Gastroesophageal sphincter (tissue), 4 donors: ENCODE data around the gene STK35. TPM values are rescaled to one million over a fixed set of nuclear protein-coding genes. Genes with fewer than 3 reads are reported as not detected.

ENCODE experiments used
- ATAC-seq: fragments of 150-250 bp; one replicate; pipeline ENCODE4 v1.9.1; 2016; ENCODE audit warnings: mild to moderate bottlenecking, moderate library complexity
- H3K27ac ChIP-seq, 4 donors: fragments of 200-600 bp; sonication (generic) in 3 of 4; 1 replicate in 3 of 4; 2 replicates in 1 of 4; pipeline ENCODE4 v1.5.1; 2016 to 2019
- H3K27me3 ChIP-seq: fragments of 200-600 bp; sonication (generic); one replicate; pipeline ENCODE4 v1.5.1; 2019
- H3K36me3 ChIP-seq, 2 donors: fragments of 200-600 bp; sonication (generic); one replicate each; pipeline ENCODE4 v1.5.1; 2019; ENCODE audit warnings: control low read depth in 1 of 2
- H3K4me1 ChIP-seq, 3 donors: fragments of 200-600 bp; sonication (generic); 1 replicate in 2 of 3; 2 replicates in 1 of 3; pipeline ENCODE4 v1.5.1; 2016 to 2019; ENCODE audit warnings: control low read depth in 2 of 3
- H3K4me3 ChIP-seq, 2 donors: fragments of 200-600 bp; sonication (generic); one replicate each; pipeline ENCODE4 v1.5.1; 2019; ENCODE audit warnings: mild to moderate bottlenecking in 1 of 2, moderate library complexity in 1 of 2
- H3K9me3 ChIP-seq, 3 donors: fragments of 200-600 bp; sonication (generic); one replicate each; pipeline ENCODE4 v1.5.1; 2017 to 2019; ENCODE audit warnings: control low read depth in 2 of 3
- EP300 ChIP-seq: sonication (generic); formaldehyde crosslinking; IDR thresholded peaks from one replicate; pipeline ENCODE4 v1.6.1; 2017; ENCODE audit warnings: antibody characterized with exemption, mild to moderate bottlenecking
- POLR2A ChIP-seq, 2 donors: fragments of 450-650 bp; IDR thresholded peaks; one replicate each; pipeline ENCODE4 v1.6.1; 2017; ENCODE audit warnings: antibody characterized with exemption in 2 of 2, mild to moderate bottlenecking in 2 of 2, moderate library complexity in 1 of 2
- POLR2AphosphoS5 ChIP-seq: sonication (generic); formaldehyde crosslinking; IDR thresholded peaks from one replicate; pipeline ENCODE4 v1.6.1; 2017; ENCODE audit warnings: antibody characterized with exemption
- WGBS, 2 donors: methylation state at CpG; one replicate each; pipeline ENCODE4 v1.1.5; 2018; ENCODE audit warnings: low coverage in 1 of 2; 5-methylcytosine and 5-hydroxymethylcytosine counted together
- total RNA-seq, 4 donors: library from RNA; depleted of rRNA; stranded (reverse); fragments of >200 nt; gene quantifications; one replicate each; pipeline ENCODE4 v1.1.0, GENCODE V29; 2016
- TF ChIP-seq, protein P1 (sequence below), 4 experiments: fragments of 200-600 bp in 2 of 4; fragments of 450-650 bp in 2 of 4; sonication (generic) in 1 of 4; IDR thresholded peaks; one replicate each; pipeline ENCODE4 v1.5.1; 2017 to 2019; ENCODE audit warnings: antibody characterized with exemption in 4 of 4, mild to moderate bottlenecking in 2 of 4, moderate library complexity in 2 of 4

Gene STK35
- total RNA-seq, 4 donors from 2014 or later, result 18.3 to 24.6 (median 20.4) TPM

GRCh38 chr20:2065099-2065498 is 36.5 kb upstream of the STK35 start:
- WGBS, 2 donors, result 37 to 55% methylated on average over 3 of the region's 3 CpGs
- H3K27me3 ChIP-seq, result peaks cover 42% of the 10 kb centered on the region
- no peak for TF ChIP-seq POLR2AphosphoS5
- TF ChIP-seq POLR2A (IDR thresholded peaks at IDR 0.05), result no peak
- TF ChIP-seq EP300, result no peak
- TF ChIP-seq, protein P1, sequence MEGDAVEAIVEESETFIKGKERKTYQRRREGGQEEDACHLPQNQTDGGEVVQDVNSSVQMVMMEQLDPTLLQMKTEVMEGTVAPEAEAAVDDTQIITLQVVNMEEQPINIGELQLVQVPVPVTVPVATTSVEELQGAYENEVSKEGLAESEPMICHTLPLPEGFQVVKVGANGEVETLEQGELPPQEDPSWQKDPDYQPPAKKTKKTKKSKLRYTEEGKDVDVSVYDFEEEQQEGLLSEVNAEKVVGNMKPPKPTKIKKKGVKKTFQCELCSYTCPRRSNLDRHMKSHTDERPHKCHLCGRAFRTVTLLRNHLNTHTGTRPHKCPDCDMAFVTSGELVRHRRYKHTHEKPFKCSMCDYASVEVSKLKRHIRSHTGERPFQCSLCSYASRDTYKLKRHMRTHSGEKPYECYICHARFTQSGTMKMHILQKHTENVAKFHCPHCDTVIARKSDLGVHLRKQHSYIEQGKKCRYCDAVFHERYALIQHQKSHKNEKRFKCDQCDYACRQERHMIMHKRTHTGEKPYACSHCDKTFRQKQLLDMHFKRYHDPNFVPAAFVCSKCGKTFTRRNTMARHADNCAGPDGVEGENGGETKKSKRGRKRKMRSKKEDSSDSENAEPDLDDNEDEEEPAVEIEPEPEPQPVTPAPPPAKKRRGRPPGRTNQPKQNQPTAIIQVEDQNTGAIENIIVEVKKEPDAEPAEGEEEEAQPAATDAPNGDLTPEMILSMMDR (IDR thresholded peaks at IDR 0.05), result no peak

DNA sequence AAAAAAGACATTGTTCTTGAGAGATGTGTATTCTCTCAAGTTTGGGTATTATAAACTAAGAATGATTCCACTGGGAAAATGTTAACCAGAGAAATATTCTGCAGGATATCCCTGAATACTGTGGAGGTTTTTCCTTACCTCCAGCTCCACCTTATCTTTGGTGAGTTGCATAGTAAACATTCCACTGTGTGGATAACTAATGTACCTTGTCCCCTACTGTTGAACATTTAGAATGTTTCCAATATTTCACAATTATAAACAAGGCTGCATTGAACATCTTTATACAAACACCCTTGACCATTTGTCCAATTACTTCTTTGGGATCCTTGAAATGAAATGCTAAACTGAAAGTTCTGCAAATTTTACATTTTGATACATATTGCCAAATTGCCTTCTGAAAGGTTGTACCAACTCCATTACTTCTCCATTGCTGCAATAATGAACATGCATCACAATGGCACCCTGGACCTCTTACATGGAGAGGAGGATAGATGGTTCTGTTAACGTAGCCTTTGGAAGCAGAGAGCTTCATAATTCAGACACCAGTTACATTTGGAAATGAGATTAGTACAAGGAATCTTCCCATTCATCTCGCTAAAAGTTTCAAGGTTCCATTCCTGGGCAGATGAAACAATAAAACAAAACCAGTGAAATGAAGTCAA is 35.0 kb upstream of the STK35 start:
- Histone ChIP-seq H3K4me3 (no peak overlapping the region), H3K27ac (no peak overlapping the region), H3K36me3 (no peaks in the 10 kb centered on the region), H3K4me1 (no peaks in the 10 kb centered on the region), H3K27me3 (peaks cover 54% of the 10 kb centered on the region), H3K9me3 (peaks cover 0 to 6% (median 0%) of the 10 kb centered on the region in 3 donors)
- 70 to 84% methylated on average over 2 of the region's 2 CpGs for WGBS, 2 donors
- no peak for ATAC-seq
- TF ChIP-seq, protein P1 (IDR thresholded peaks at IDR 0.05), result no peak
- TF ChIP-seq POLR2AphosphoS5, result no peak
- TF ChIP-seq POLR2A (IDR thresholded peaks at IDR 0.05), result no peak
- no peak for TF ChIP-seq EP300

More at GRCh38 chr20:2065099-2065498, 36.5 kb upstream of the STK35 start:
- Histone ChIP-seq H3K4me3 (no peak overlapping the region), H3K9me3 (no peaks in the 10 kb centered on the region), H3K4me1 (no peaks in the 10 kb centered on the region), H3K36me3 (no peaks in the 10 kb centered on the region), H3K27ac (no peak overlapping the region)
- no peak for ATAC-seq

DNA sequence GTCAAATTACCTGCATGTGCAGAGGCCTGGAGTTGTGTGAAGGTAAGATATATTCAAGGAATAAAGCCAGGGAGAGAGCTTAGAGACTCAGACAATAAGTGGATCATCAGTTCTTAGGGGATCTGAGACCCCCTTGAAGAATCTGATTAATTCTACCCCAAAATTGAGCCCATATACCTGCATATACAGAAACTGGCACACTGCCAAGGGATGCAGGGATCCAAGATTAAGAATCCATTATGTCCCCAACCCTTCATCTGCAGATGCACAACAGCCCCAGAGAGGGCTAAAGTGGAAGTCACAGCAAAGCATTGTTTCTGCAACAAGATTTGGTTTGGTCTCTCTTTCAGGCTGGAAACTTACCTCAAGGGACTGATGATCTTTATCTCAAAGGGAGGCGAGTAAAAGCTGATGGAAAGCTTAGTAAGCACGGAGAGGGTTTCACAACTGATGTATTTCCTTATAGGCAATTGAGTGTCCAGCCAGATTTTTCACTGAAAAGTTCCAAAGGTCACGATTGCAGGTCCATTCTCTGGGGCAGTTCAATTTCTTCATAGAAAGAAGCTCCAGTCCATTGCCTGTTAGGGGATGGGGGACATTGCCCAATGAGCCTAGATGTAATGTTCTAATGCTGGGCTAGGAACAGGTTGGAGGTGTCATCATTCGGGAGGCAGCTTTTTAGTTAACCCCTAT is 20.9 kb upstream of the STK35 start:
- Histone ChIP-seq H3K4me1 (no peaks in the 10 kb centered on the region), H3K4me3 (no peak overlapping the region), H3K27me3 (peaks cover 30% of the 10 kb centered on the region), H3K27ac (no peak overlapping the region), H3K36me3 (no peaks in the 10 kb centered on the region), H3K9me3 (no peaks in the 10 kb centered on the region)
- no peak for ATAC-seq
- 48 to 74% methylated on average over 3 of the region's 4 CpGs for WGBS, 2 donors
- TF ChIP-seq, protein P1 (IDR thresholded peaks at IDR 0.05), result no peak
- TF ChIP-seq POLR2AphosphoS5, result no peak
- TF ChIP-seq POLR2A (IDR thresholded peaks at IDR 0.05), result no peak
- TF ChIP-seq EP300, result no peak

- H3K27me3 ChIP-seq, result peaks cover 16% of the 10 kb centered on the region
- no peaks in the 10 kb centered on the region for H3K36me3 ChIP-seq
- TF ChIP-seq EP300 (no peak), POLR2AphosphoS5 (no peak), POLR2A (IDR thresholded peaks at IDR 0.05) (no peak)
- TF ChIP-seq, protein P1 (IDR thresholded peaks at IDR 0.05), result no peak
- WGBS, 2 donors, result 67 to 91% methylated on average over 5 of the region's 5 CpGs
- no peaks in the 10 kb centered on the region for H3K9me3 ChIP-seq
- H3K4me1 ChIP-seq, result peaks cover 0 to 7% (median 0%) of the 10 kb centered on the region in 3 donors
- no peak overlapping the region for H3K27ac ChIP-seq
- no peak overlapping the region for H3K4me3 ChIP-seq
- ATAC-seq, result no peak
Measured at GRCh38 chr20:2084703-2085102, 16.9 kb upstream of the STK35 start.
